ENCODE measurements around the gene RASSF1.

Gene RASSF1

GRCh38 chr3:50334339-50335075 lies 6.1 kb downstream of the RASSF1 start:
- TF ChIP-seq CTCF (conservative IDR thresholded peaks at IDR 0.05): no peak
- H3K27ac ChIP-seq: peak overlapping the region; percentile 97

- no peak for TF ChIP-seq CTCF (conservative IDR thresholded peaks at IDR 0.05)
- peak overlapping the region; percentile 97 for H3K27ac ChIP-seq
Observed at GRCh38 chr3:50333744-50334328, 6.8 kb downstream of the RASSF1 start.

- no peak for TF ChIP-seq CTCF (conservative IDR thresholded peaks at IDR 0.05)
- H3K27ac ChIP-seq: peak overlapping the region; percentile 97; the same call in 1 of the 2 replicates
Observed at GRCh38 chr3:50331364-50331907, 9.2 kb downstream of the RASSF1 start.

GRCh38 chr3:50330330-50330729 lies 10.3 kb downstream of the RASSF1 start:
- H3K27ac ChIP-seq: no peak overlapping the region
- TF ChIP-seq CTCF (conservative IDR thresholded peaks at IDR 0.05): no peak

GRCh38 chr3:50327943-50328691 lies 12.5 kb downstream of the RASSF1 start, which contains the start of gene TUSC2:
TSS of gene TUSC2 (minus strand) at chr3:50328223. CDS start at chr3:50328099, 124 bp downstream.
- TF ChIP-seq CTCF (conservative IDR thresholded peaks at IDR 0.05): no peak
- H3K27ac ChIP-seq: peak within 1 kb of the TSS; percentile 85

- TF ChIP-seq CTCF (conservative IDR thresholded peaks at IDR 0.05): no peak
- H3K27ac ChIP-seq: peak overlapping the region; percentile 85
Observed at GRCh38 chr3:50327129-50327528, 13.5 kb downstream of the RASSF1 start.

- no peak for TF ChIP-seq CTCF (conservative IDR thresholded peaks at IDR 0.05)
- H3K27ac ChIP-seq: no peak overlapping the region
Observed at GRCh38 chr3:50326182-50326541, 14.5 kb downstream of the RASSF1 start.

Measured in VCaP (cell line).